H1 (cell line): ENCODE measurements around the gene ARV1. TPM values are rescaled to one million over a fixed set of nuclear protein-coding genes. Genes with fewer than 3 reads are reported as not detected.
A peak's percentile ranks its signal among the peaks of the same experiment; 100 is the strongest.

Experiments
- microRNA counts: library from miRNA; unstranded; fragments of <30 nt; microRNA quantifications from one replicate; lab custom pipeline; 2015
- polyA plus RNA-seq, 7 experiments: library from polyadenylated mRNA; depleted of rRNA in 3 of 7; stranded (reverse) in 5 of 7; unstranded in 2 of 7; fragments of >200 nt in 5 of 7; fragments of 200-250 nt in 2 of 7; gene quantifications; 1 replicate in 5 of 7; 2 replicates in 1 of 7; 4 replicates in 1 of 7; pipeline versions ENCODE4 v1.2.1 to v1.2.3, GENCODE V29; 2011 to 2013; ENCODE audit warnings: missing spikeins in 2 of 7, mixed read lengths in 2 of 7
- total RNA-seq: library from RNA; stranded (reverse); fragmentation: NEBNext Ultra II Directional; extraction: Animal tissue kit (Norgen Biotek cat#: 25700); gene quantifications from 2 replicates; pipeline ENCODE4 v1.2.1, GENCODE V29; 2021

Gene ARV1
- total and polyA plus RNA-seq, 2 of the 8 experiments (the other 6 are each of a cell fraction or from before 2014, with no cell fraction given): 13.1 to 13.4 TPM

MicroRNAs encoded within 50 kb of the gene (microRNA counts, 767-probe panel; counts per million panel counts)
- 879 counts per million, percentile 95 among the panel's probes with 10 or more counts for microRNA hsa-miR-1182 (lab: Ali Mortazavi, UCI)

Other genes with a start within 250 kb of the ARV1 start
- 0.22 and 0.44 TPM in 2 replicates for gene CAPN9, start 231.7 kb upstream of the ARV1 start, total RNA-seq
- 0.46 and 0.76 TPM in 2 replicates for gene CAPN9, start 231.7 kb upstream of the ARV1 start, polyA plus RNA-seq (2011; rRNA removed)
- 45.0 and 45.3 TPM in 2 replicates for gene C1orf198, start 110.6 kb upstream of the ARV1 start, total RNA-seq
- 29.4 and 30.6 TPM in 2 replicates for gene C1orf198, start 110.6 kb upstream of the ARV1 start, polyA plus RNA-seq (2011; rRNA removed)
- gene TTC13, start 233 bp upstream of the ARV1 start, total RNA-seq: 7.1 and 8.3 TPM in 2 replicates
- gene TTC13, start 233 bp upstream of the ARV1 start, polyA plus RNA-seq (2011; rRNA removed): 2.5 and 3.1 TPM in 2 replicates
- 2.2 and 2.4 TPM in 2 replicates for gene FAM89A, start 61.2 kb downstream of the ARV1 start, total RNA-seq
- gene FAM89A, start 61.2 kb downstream of the ARV1 start, polyA plus RNA-seq (2011; rRNA removed): 1.2 and 2.1 TPM in 2 replicates
- not detected in 2 replicates for gene TRIM67, start 183.0 kb downstream of the ARV1 start, total RNA-seq
- under 0.01 TPM in 1 of 2 replicates, not detected in the other for gene TRIM67, start 183.0 kb downstream of the ARV1 start, polyA plus RNA-seq (2011; rRNA removed)